Mesendoderm (in vitro differentiated cells): Measurements from ENCODE around the gene PRKD1.
"Not testable (repeated sequence)": the region's sequence is repeated elsewhere in the genome, so short reads cannot be mapped to it uniquely, and the experiment has no call there.

ENCODE experiments used
- DNase-seq: peaks from one replicate; pipeline ENCODE4 v3.0.0; 2013
- H2AK5ac ChIP-seq: 2 replicates; pipeline ENCODE4 v1.6.1; 2013; ENCODE audit warnings: low read length, inconsistent platforms
- H2BK120ac ChIP-seq: 2 replicates; pipeline ENCODE4 v1.6.1; 2013; ENCODE audit warnings: low read depth, mild to moderate bottlenecking, low read length, moderate library complexity, mixed read lengths
- H2BK15ac ChIP-seq: replicated peaks from 2 replicates; pipeline ENCODE4 v1.6.1; 2013; ENCODE audit warnings: low read depth, mild to moderate bottlenecking, moderate library complexity
- H2BK5ac ChIP-seq: 2 replicates; pipeline ENCODE4 v1.6.1; 2013; ENCODE audit warnings: low read length, inconsistent platforms
- H3K18ac ChIP-seq: 2 replicates; pipeline ENCODE4 v1.6.1; 2013; ENCODE audit warnings: mild to moderate bottlenecking, low read length, mixed read lengths
- H3K23ac ChIP-seq: one replicate; pipeline ENCODE4 v1.6.1; 2013; ENCODE audit warnings: low read length
- H3K27ac ChIP-seq: 2 replicates; pipeline ENCODE4 v1.5.1; 2013; ENCODE audit warnings: low read depth, mild to moderate bottlenecking, inconsistent platforms, low read length, moderate library complexity
- H3K27me3 ChIP-seq: 2 replicates; pipeline ENCODE4 v1.6.1; 2013; ENCODE audit warnings: low read length, control low read depth, mild to moderate bottlenecking, inconsistent platforms; ENCODE audit not compliant: insufficient read depth, poor library complexity
- H3K36me3 ChIP-seq: 2 replicates; pipeline ENCODE4 v1.6.1; 2013; ENCODE audit warnings: low read length, inconsistent platforms; ENCODE audit not compliant: control insufficient read depth, insufficient read depth
- H3K4ac ChIP-seq: one replicate; pipeline ENCODE4 v1.6.1; 2013; ENCODE audit warnings: low read depth, mild to moderate bottlenecking, low read length, moderate library complexity
- H3K4me1 ChIP-seq: 2 replicates; pipeline ENCODE4 v1.6.1; 2013; ENCODE audit warnings: low read depth, low read length, inconsistent platforms; ENCODE audit not compliant: control insufficient read depth
- H3K4me2 ChIP-seq: 2 replicates; pipeline ENCODE4 v1.6.1; 2013; ENCODE audit warnings: low read length
- H3K4me3 ChIP-seq: 2 replicates; pipeline ENCODE4 v1.5.1; 2013; ENCODE audit warnings: mild to moderate bottlenecking, low read length
- H3K56ac ChIP-seq: one replicate; pipeline ENCODE4 v1.6.1; 2013; ENCODE audit warnings: low read length
- H3K79me1 ChIP-seq: 2 replicates; pipeline ENCODE4 v1.6.1; 2013; ENCODE audit warnings: low read length, inconsistent platforms
- H3K79me2 ChIP-seq: 2 replicates; pipeline ENCODE4 v1.6.1; 2013; ENCODE audit warnings: mild to moderate bottlenecking, low read length; ENCODE audit not compliant: control insufficient read depth, insufficient read depth
- H3K9ac ChIP-seq: 2 replicates; pipeline ENCODE4 v1.6.1; 2013; ENCODE audit warnings: low read length, inconsistent platforms
- H4K5ac ChIP-seq: one replicate; pipeline ENCODE4 v1.6.1; 2013; ENCODE audit warnings: low read length
- H4K8ac ChIP-seq: one replicate; pipeline ENCODE4 v1.6.1; 2013; ENCODE audit warnings: low read depth, mild to moderate bottlenecking, control low read depth, low read length, moderate library complexity
- WGBS: extraction: QIAGEN DNeasy Blood & Tissue Kit; methylation state at CpG from one replicate; pipeline ENCODE4 v1.1.7; 2013; ENCODE audit warnings: low lambda C conversion rate, missing lambda C conversion rate; ENCODE audit not compliant: insufficient coverage; ENCODE audit errors: extremely low coverage; 5-methylcytosine and 5-hydroxymethylcytosine counted together

The PRKD1 gene

GRCh38 chr14:29843981-29844380, 83.7 kb downstream of the PRKD1 start:
- Histone ChIP-seq H3K4me1 (no peaks in the 10 kb centered on the region), H2BK120ac (no peak overlapping the region), H3K27ac (no peak overlapping the region), H4K8ac (no peak overlapping the region), H4K5ac (no peak overlapping the region), H3K18ac (no peak overlapping the region), H3K4me2 (no peak overlapping the region), H2AK5ac (no peak overlapping the region), H3K4me3 (no peak overlapping the region), H3K9ac (no peak overlapping the region), H3K79me2 (peaks cover 14% of the 10 kb centered on the region), H3K79me1 (peaks cover 15% of the 10 kb centered on the region), H2BK15ac (no peak overlapping the region), H3K23ac (no peak overlapping the region), H3K36me3 (no peaks in the 10 kb centered on the region), H3K56ac (no peak overlapping the region), H3K27me3 (no peaks in the 10 kb centered on the region), H3K4ac (no peak overlapping the region), H2BK5ac (no peak overlapping the region)
- no peak for DNase-seq
- no CpG with 5 or more reads among the region's 1 CpG for WGBS

GRCh38 chr14:29842228-29842627, 85.4 kb downstream of the PRKD1 start:
- no peak overlapping the region for H3K56ac ChIP-seq
- H2AK5ac ChIP-seq, result no peak overlapping the region
- H3K79me1 ChIP-seq, result peaks cover 10% of the 10 kb centered on the region
- H3K36me3 ChIP-seq, result no peaks in the 10 kb centered on the region
- H3K4me1 ChIP-seq, result no peaks in the 10 kb centered on the region
- H2BK15ac ChIP-seq, result no peak overlapping the region
- no peak overlapping the region for H3K4ac ChIP-seq
- no CpG with 5 or more reads among the region's 1 CpG for WGBS
- no peak overlapping the region for H2BK120ac ChIP-seq
- H3K79me2 ChIP-seq, result peaks cover 6% of the 10 kb centered on the region
- no peak overlapping the region for H4K5ac ChIP-seq
- H4K8ac ChIP-seq, result no peak overlapping the region
- no peak overlapping the region for H3K18ac ChIP-seq
- H3K9ac ChIP-seq, result no peak overlapping the region
- no peak for DNase-seq
- H2BK5ac ChIP-seq, result no peak overlapping the region
- H3K4me3 ChIP-seq, result no peak overlapping the region
- no peaks in the 10 kb centered on the region for H3K27me3 ChIP-seq
- H3K23ac ChIP-seq, result no peak overlapping the region
- H3K27ac ChIP-seq, result no peak overlapping the region
- H3K4me2 ChIP-seq, result no peak overlapping the region

GRCh38 chr14:29840369-29840892, 87.2 kb downstream of the PRKD1 start:
- no CpG with 5 or more reads among the region's 6 CpGs for WGBS
- H3K27me3 ChIP-seq, H3K79me2 ChIP-seq, H3K23ac ChIP-seq, H3K4me3 ChIP-seq, H2BK5ac ChIP-seq, H2BK120ac ChIP-seq, H3K36me3 ChIP-seq, H3K27ac ChIP-seq, H4K8ac ChIP-seq, H3K4ac ChIP-seq, H3K18ac ChIP-seq, H3K56ac ChIP-seq, H3K4me1 ChIP-seq, H3K79me1 ChIP-seq, H2BK15ac ChIP-seq, H3K4me2 ChIP-seq, H4K5ac ChIP-seq, H2AK5ac ChIP-seq, DNase-seq, H3K9ac ChIP-seq: not testable (repeated sequence)

GRCh38 chr14:29839691-29840090, 88.0 kb downstream of the PRKD1 start:
- not testable (repeated sequence) for H3K36me3 ChIP-seq, H4K8ac ChIP-seq, H2BK15ac ChIP-seq, H3K79me1 ChIP-seq, H3K4me2 ChIP-seq, H2BK5ac ChIP-seq, H2BK120ac ChIP-seq, H3K56ac ChIP-seq, H3K4me3 ChIP-seq, H4K5ac ChIP-seq, H3K27me3 ChIP-seq, H3K79me2 ChIP-seq, H3K9ac ChIP-seq, H3K4me1 ChIP-seq, H3K18ac ChIP-seq, H3K4ac ChIP-seq, H2AK5ac ChIP-seq, H3K23ac ChIP-seq, H3K27ac ChIP-seq
- DNase-seq, result peak; percentile 22
- no CpG with 5 or more reads among the region's 1 CpG for WGBS

GRCh38 chr14:29838752-29839151, 88.9 kb downstream of the PRKD1 start:
- Histone ChIP-seq H3K18ac (no peak overlapping the region), H3K27me3 (no peaks in the 10 kb centered on the region), H3K79me1 (peaks cover 4% of the 10 kb centered on the region), H4K5ac (no peak overlapping the region), H4K8ac (no peak overlapping the region), H3K23ac (no peak overlapping the region), H2BK15ac (no peak overlapping the region), H3K4me3 (no peak overlapping the region), H3K4me2 (no peak overlapping the region), H3K79me2 (no peaks in the 10 kb centered on the region), H2BK5ac (no peak overlapping the region), H3K56ac (no peak overlapping the region), H3K4me1 (no peaks in the 10 kb centered on the region), H3K4ac (no peak overlapping the region), H2AK5ac (no peak overlapping the region), H3K36me3 (no peaks in the 10 kb centered on the region), H2BK120ac (no peak overlapping the region), H3K27ac (no peak overlapping the region), H3K9ac (no peak overlapping the region)
- DNase-seq, result no peak
- WGBS, result no CpG with 5 or more reads among the region's 2 CpGs

- Histone ChIP-seq H2BK5ac (no peak overlapping the region), H3K18ac (no peak overlapping the region), H3K4me3 (no peak overlapping the region), H3K27me3 (no peaks in the 10 kb centered on the region), H2AK5ac (no peak overlapping the region), H4K5ac (no peak overlapping the region), H3K4ac (no peak overlapping the region), H3K79me2 (no peaks in the 10 kb centered on the region), H3K36me3 (no peaks in the 10 kb centered on the region), H2BK15ac (no peak overlapping the region), H3K23ac (no peak overlapping the region), H3K4me1 (no peaks in the 10 kb centered on the region), H3K4me2 (no peak overlapping the region), H4K8ac (no peak overlapping the region), H2BK120ac (no peak overlapping the region), H3K27ac (no peak overlapping the region), H3K9ac (no peak overlapping the region), H3K56ac (no peak overlapping the region), H3K79me1 (peaks cover 4% of the 10 kb centered on the region)
- no CpG with 5 or more reads among the region's 2 CpGs for WGBS
- DNase-seq, result no peak
Measured at GRCh38 chr14:29836395-29836794, 91.3 kb downstream of the PRKD1 start.
